ENCODE results near the gene GPR146. TPM values are rescaled to one million over a fixed set of nuclear protein-coding genes. Genes with fewer than 3 reads are reported as not detected.
A peak's percentile ranks its signal among the peaks of the same experiment; 100 is the strongest.

GPR146 gene
- total RNA-seq, 1 experiment from 2014 or later = 1.8 TPM

- CTCF ChIA-PET = interaction anchor here (0.6 to 1.5 kb wide), 4 partner anchors 23 to 94 kb away, joined by 4 read pairs; no protein-coding TSS in a partner anchor
- H3K9me3 Mint-ChIP-seq (ENCODE audit: unreplicated experiment) = no peaks in the 10 kb centered on the region
- intact Hi-C loops (cut with micrococcal nuclease; ENCODE audit: unreplicated experiment) = no loop called here
- no peaks in the 10 kb centered on the region for H3K36me3 Mint-ChIP-seq (ENCODE audit: insufficient read depth, unreplicated experiment)
- Histone ChIP-seq H3K27me3 (replicated peaks; ENCODE audit: control insufficient read depth, insufficient read depth, low read length) (no peaks in the 10 kb centered on the region), H3K9me3 (no peaks in the 10 kb centered on the region), H3K4me3 (ENCODE audit: low read depth, low read length) (no peak overlapping the region), H3K4me1 (no peaks in the 10 kb centered on the region), H3K36me3 (ENCODE audit: control insufficient read depth, insufficient read depth, low read length) (no peaks in the 10 kb centered on the region)
- no peak overlapping the region for H3K27ac Mint-ChIP-seq (ENCODE audit: unreplicated experiment)
- peak; percentile 42 to 85 for TF ChIP-seq CTCF (IDR thresholded peaks at IDR 0.05; ENCODE audit: insufficient read depth in 1 of 2, low read depth in 1 of 2, low read length in 1 of 2, severe bottlenecking in 1 of 2, unreplicated experiment in 1 of 2)
- BruUV-seq (replicated peaks) = no TSS peak
- H3K27me3 Mint-ChIP-seq (ENCODE audit: insufficient read depth, unreplicated experiment) = no peaks in the 10 kb centered on the region
- DNase-seq = peak in 1 of 2 experiments; percentile 52
- POLR2A ChIA-PET = no interaction called here
- no peak overlapping the region for H3K4me3 Mint-ChIP-seq (ENCODE audit: unreplicated experiment)
- H3K4me1 Mint-ChIP-seq (ENCODE audit: low read depth, unreplicated experiment) = no peaks in the 10 kb centered on the region
Observed at GRCh38 chr7:1086588-1087464, 42.5 kb downstream of the GPR146 start.

GRCh38 chr7:1087465-1087814, 43.1 kb downstream of the GPR146 start:
- Histone ChIP-seq H3K4me3 (ENCODE audit: low read depth, low read length) (no peak overlapping the region), H3K9me3 (no peaks in the 10 kb centered on the region), H3K27me3 (replicated peaks; ENCODE audit: control insufficient read depth, insufficient read depth, low read length) (no peaks in the 10 kb centered on the region), H3K4me1 (no peaks in the 10 kb centered on the region), H3K36me3 (ENCODE audit: control insufficient read depth, insufficient read depth, low read length) (no peaks in the 10 kb centered on the region)
- Mint-ChIP-seq H3K36me3 (ENCODE audit: insufficient read depth, unreplicated experiment) (no peaks in the 10 kb centered on the region), H3K4me1 (ENCODE audit: low read depth, unreplicated experiment) (no peaks in the 10 kb centered on the region), H3K27ac (ENCODE audit: unreplicated experiment) (no peak overlapping the region), H3K27me3 (ENCODE audit: insufficient read depth, unreplicated experiment) (no peaks in the 10 kb centered on the region), H3K9me3 (ENCODE audit: unreplicated experiment) (no peaks in the 10 kb centered on the region), H3K4me3 (ENCODE audit: unreplicated experiment) (no peak overlapping the region)
- CTCF ChIA-PET = interaction anchor here (1.5 kb wide), 2 partner anchors 36 to 94 kb away, joined by 4 read pairs; no protein-coding TSS in a partner anchor
- POLR2A ChIA-PET = no interaction called here
- intact Hi-C loops (cut with micrococcal nuclease; ENCODE audit: unreplicated experiment) = no loop called here
- no TSS peak for BruUV-seq (replicated peaks)
- DNase-seq = no peak
- no peak for TF ChIP-seq CTCF (IDR thresholded peaks at IDR 0.05; ENCODE audit: insufficient read depth in 1 of 2, low read depth in 1 of 2, low read length in 1 of 2, severe bottlenecking in 1 of 2, unreplicated experiment in 1 of 2)

GRCh38 chr7:1087952-1088920, 43.9 kb downstream of the GPR146 start, which contains the start of gene GPER1:
Gene GPER1, plus strand, starts transcription at chr7:1088113. Its CDS starts 3,616 bp downstream, at chr7:1091729.
- H3K4me1 ChIP-seq = no peaks in the 10 kb centered on the region
- H3K36me3 Mint-ChIP-seq (ENCODE audit: insufficient read depth, unreplicated experiment) = no peaks in the 10 kb centered on the region
- no peaks in the 10 kb centered on the region for H3K36me3 ChIP-seq (ENCODE audit: control insufficient read depth, insufficient read depth, low read length)
- H3K9me3 Mint-ChIP-seq (ENCODE audit: unreplicated experiment) = no peaks in the 10 kb centered on the region
- TF ChIP-seq CTCF (IDR thresholded peaks at IDR 0.05; ENCODE audit: insufficient read depth in 1 of 2, low read depth in 1 of 2, low read length in 1 of 2, severe bottlenecking in 1 of 2, unreplicated experiment in 1 of 2) = no peak
- no peak within 1 kb of the TSS for H3K4me3 Mint-ChIP-seq (ENCODE audit: unreplicated experiment)
- H3K27me3 ChIP-seq (replicated peaks; ENCODE audit: control insufficient read depth, insufficient read depth, low read length) = no peaks in the 10 kb centered on the region
- CTCF ChIA-PET = interaction anchor here (1.5 kb wide), 2 partner anchors 35 to 95 kb away, joined by 4 read pairs; no protein-coding TSS in a partner anchor
- no TSS peak for BruUV-seq (replicated peaks)
- POLR2A ChIA-PET = no interaction called here
- no peaks in the 10 kb centered on the region for H3K9me3 ChIP-seq
- H3K4me3 ChIP-seq (ENCODE audit: low read depth, low read length) = no peak within 1 kb of the TSS
- H3K4me1 Mint-ChIP-seq (ENCODE audit: low read depth, unreplicated experiment) = no peaks in the 10 kb centered on the region
- peak in 1 of 2 experiments; percentile 19 for DNase-seq
- H3K27me3 Mint-ChIP-seq (ENCODE audit: insufficient read depth, unreplicated experiment) = no peaks in the 10 kb centered on the region
- H3K27ac Mint-ChIP-seq (ENCODE audit: unreplicated experiment) = no peak within 1 kb of the TSS
- intact Hi-C loops (cut with micrococcal nuclease; ENCODE audit: unreplicated experiment) = no loop called here
